ENCODE measurements around the gene TP53TG5. TPM values are rescaled to one million over a fixed set of nuclear protein-coding genes. Genes with fewer than 3 reads are reported as not detected.

Gene TP53TG5
- total RNA-seq, 4 donors from 2014 or later: not detected

- Histone ChIP-seq H3K4me3 (no peak overlapping the region), H3K9me3 (no peaks in the 10 kb centered on the region), H3K27me3 (no peaks in the 10 kb centered on the region), H3K27ac (no peak overlapping the region), H3K36me3 (peaks cover 0 to 38% (median 0%) of the 10 kb centered on the region in 3 donors), H3K4me1 (peaks cover 0 to 36% (median 11%) of the 10 kb centered on the region in 4 donors)
- 72 to 75% methylated on average over 3 of the region's 3 CpGs for WGBS, 2 donors
- TF ChIP-seq POLR2A (IDR thresholded peaks at IDR 0.05): no peak
- TF ChIP-seq CTCF (IDR thresholded peaks at IDR 0.05): no peak
- no peak for TF ChIP-seq EP300 (IDR thresholded peaks at IDR 0.05)
- no peak for DNase-seq (ENCODE audit: low spot score in 2 of 2)
Measured at GRCh38 chr20:45413479-45413878, 35.4 kb upstream of the TP53TG5 start.

- H3K36me3 ChIP-seq: peaks cover 0 to 37% (median 0%) of the 10 kb centered on the region in 3 donors
- H3K4me3 ChIP-seq: no peak overlapping the region
- WGBS, 2 donors: 57 to 60% methylated on average over 5 of the region's 5 CpGs
- DNase-seq (ENCODE audit: low spot score in 2 of 2): no peak
- TF ChIP-seq CTCF (IDR thresholded peaks at IDR 0.05) (no peak), EP300 (IDR thresholded peaks at IDR 0.05) (no peak), POLR2A (IDR thresholded peaks at IDR 0.05) (no peak)
- H3K4me1 ChIP-seq: peaks cover 0 to 37% (median 14%) of the 10 kb centered on the region in 4 donors
- H3K9me3 ChIP-seq: no peaks in the 10 kb centered on the region
- no peak overlapping the region for H3K27ac ChIP-seq
- no peaks in the 10 kb centered on the region for H3K27me3 ChIP-seq
Measured at GRCh38 chr20:45412653-45413052, 34.5 kb upstream of the TP53TG5 start.

- no peak overlapping the region for H3K4me3 ChIP-seq
- no peaks in the 10 kb centered on the region for H3K9me3 ChIP-seq
- H3K27me3 ChIP-seq: no peaks in the 10 kb centered on the region
- H3K27ac ChIP-seq: no peak overlapping the region
- TF ChIP-seq CTCF (IDR thresholded peaks at IDR 0.05) (no peak), EP300 (IDR thresholded peaks at IDR 0.05) (no peak)
- peaks cover 0 to 31% (median 11%) of the 10 kb centered on the region in 4 donors for H3K4me1 ChIP-seq
- no peak for DNase-seq (ENCODE audit: low spot score in 2 of 2)
- peaks cover 0 to 37% (median 0%) of the 10 kb centered on the region in 3 donors for H3K36me3 ChIP-seq
- WGBS, 2 donors: 51 to 57% methylated on average over 8 of the region's 8 CpGs
Measured at GRCh38 chr20:45410887-45411286, 32.8 kb upstream of the TP53TG5 start.

GRCh38 chr20:45409521-45410272 lies 31.6 kb upstream of the TP53TG5 start:
- TF ChIP-seq POLR2A (IDR thresholded peaks at IDR 0.05) (no peak), CTCF (IDR thresholded peaks at IDR 0.05) (no peak), EP300 (IDR thresholded peaks at IDR 0.05) (no peak)
- WGBS, 2 donors: 87% methylated on average over 7 of the region's 7 CpGs
- no peak overlapping the region for H3K4me3 ChIP-seq

GRCh38 chr20:45408646-45409213 lies 30.6 kb upstream of the TP53TG5 start:
- Histone ChIP-seq H3K27ac (peak overlapping the region in 3 of 4 donors; percentile 94 to 97 (median 95)), H3K36me3 (peaks cover 0 to 37% (median 0%) of the 10 kb centered on the region in 3 donors), H3K4me1 (peaks cover 0 to 32% (median 12%) of the 10 kb centered on the region in 4 donors), H3K9me3 (no peaks in the 10 kb centered on the region), H3K27me3 (no peaks in the 10 kb centered on the region), H3K4me3 (peak overlapping the region in 1 of 4 donors; percentile 92)
- no peak for TF ChIP-seq EP300 (IDR thresholded peaks at IDR 0.05)
- TF ChIP-seq POLR2A (IDR thresholded peaks at IDR 0.05): no peak
- no peak for TF ChIP-seq CTCF (IDR thresholded peaks at IDR 0.05)
- 62 to 63% methylated on average over 7 of the region's 7 CpGs for WGBS, 2 donors
- no peak for DNase-seq (ENCODE audit: low spot score in 2 of 2)

More at GRCh38 chr20:45409521-45410272, 31.6 kb upstream of the TP53TG5 start:
- Histone ChIP-seq H3K27me3 (no peaks in the 10 kb centered on the region), H3K27ac (no peak overlapping the region), H3K36me3 (peaks cover 0 to 37% (median 0%) of the 10 kb centered on the region in 3 donors), H3K4me1 (peaks cover 0 to 32% (median 12%) of the 10 kb centered on the region in 4 donors), H3K9me3 (no peaks in the 10 kb centered on the region)
- no peak for DNase-seq (ENCODE audit: low spot score in 2 of 2)

All from tibial nerve (tissue), 4 donors.